PC-9 (cell line): ENCODE data around the gene CPEB3. TPM values are rescaled to one million over a fixed set of nuclear protein-coding genes. Genes with fewer than 3 reads are reported as not detected.
A peak's percentile ranks its signal among the peaks of the same experiment; 100 is the strongest.

Experiments
- BruUV-seq: library from RNA; stranded (reverse); fragments of 400-500 nt; replicated peaks from 2 replicates; lab custom pipeline; 2021; lab: Mats Ljungman, UMichigan
- CTCF ChIA-PET: fragments of 300-600 bp; sonication (Branson Sonifier 250); formaldehyde crosslinking; loops from one replicate; lab custom pipeline; 2022; ENCODE audit warnings: antibody characterized with exemption; lab: Charles Lee
- POLR2A ChIA-PET: fragments of 300-600 bp; sonication (Branson Sonifier 250); formaldehyde crosslinking; loops from one replicate; lab custom pipeline; 2022; ENCODE audit warnings: antibody characterized with exemption; ENCODE audit not compliant: unreplicated experiment; lab: Charles Lee
- DNase-seq, 2 experiments: peaks; one replicate each; pipeline versions ENCODE4 v3.0.0 to v3.0.0-alpha.2; 2015 to 2022; ENCODE audit warnings: mixed read lengths in 1 of 2
- H2AFZ ChIP-seq: fragments of 200-600 bp; sonication (generic); 2 replicates; pipeline ENCODE4 v1.8.1; 2017; ENCODE audit warnings: antibody characterized with exemption
- H3F3A ChIP-seq: fragments of 200-600 bp; sonication (generic); 2 replicates; pipeline ENCODE4 v1.8.1; 2017; ENCODE audit warnings: antibody characterized with exemption, mild to moderate bottlenecking, low read depth; ENCODE audit not compliant: insufficient read depth
- H3K27ac ChIP-seq: fragments of 200-600 bp; sonication (generic); 2 replicates; pipeline ENCODE4 v1.6.1; 2016; ENCODE audit warnings: mixed run types
- H3K27me3 ChIP-seq: fragments of 200-600 bp; sonication (generic); 2 replicates; pipeline ENCODE4 v1.6.1; 2016; ENCODE audit warnings: low read depth, mixed run types; ENCODE audit not compliant: insufficient read depth
- H3K36me3 ChIP-seq: fragments of 200-600 bp; sonication (generic); 2 replicates; pipeline ENCODE4 v1.6.1; 2016; ENCODE audit warnings: low read depth, mixed run types
- H3K4me1 ChIP-seq: fragments of 200-600 bp; sonication (generic); replicated peaks from 2 replicates; pipeline ENCODE4 v1.6.1; 2016; ENCODE audit warnings: mixed run types; ENCODE audit not compliant: insufficient read depth
- H3K4me2 ChIP-seq: fragments of 200-600 bp; sonication (generic); 2 replicates; pipeline ENCODE4 v1.6.1; 2017; ENCODE audit warnings: mixed run types
- H3K4me3 ChIP-seq: fragments of 200-600 bp; sonication (generic); 2 replicates; pipeline ENCODE4 v1.6.1; 2016; ENCODE audit warnings: mixed run types
- H3K79me2 ChIP-seq: fragments of 200-600 bp; sonication (generic); 2 replicates; pipeline ENCODE4 v1.6.1; 2017; ENCODE audit warnings: low read depth, mixed run types
- H3K9me2 ChIP-seq: fragments of 200-600 bp; sonication (generic); 2 replicates; pipeline ENCODE4 v1.8.1; 2017; ENCODE audit warnings: mild to moderate bottlenecking; ENCODE audit not compliant: insufficient read depth
- H3K9me3 ChIP-seq: fragments of 200-600 bp; sonication (generic); 2 replicates; pipeline ENCODE4 v1.8.1; 2016; ENCODE audit warnings: low read depth; ENCODE audit not compliant: insufficient read depth
- H4K20me1 ChIP-seq: fragments of 200-600 bp; sonication (generic); 2 replicates; pipeline ENCODE4 v1.8.1; 2017; ENCODE audit not compliant: insufficient read depth
- CTCF ChIP-seq: fragments of 200-600 bp; sonication (generic); conservative IDR thresholded peaks from 2 replicates; pipeline ENCODE4 v1.6.1; 2017; ENCODE audit warnings: mixed run types, antibody characterized with exemption, mild to moderate bottlenecking, moderate library complexity
- EZH2 ChIP-seq: fragments of 200-600 bp; sonication (generic); IDR thresholded peaks from 2 replicates; pipeline ENCODE4 v1.8.0; 2017; ENCODE audit warnings: antibody characterized with exemption, low read depth
- intact Hi-C: fragments of 100-400 bp; cut with micrococcal nuclease; formaldehyde crosslinking; loops from one replicate; pipeline ENCODE4 v1.10.0; 2022; ENCODE audit not compliant: unreplicated experiment
- total RNA-seq: library from RNA; stranded (reverse); gene quantifications from 2 replicates; pipeline ENCODE4 v1.2.3, GENCODE V29; 2021

The CPEB3 gene
- total RNA-seq, 1 experiment from 2014 or later: 1.4 TPM

GRCh38 chr10:92244796-92245195, 46.1 kb downstream of the CPEB3 start:
- intact Hi-C loops: no loop called here
- DNase-seq: peak in 1 of 2 experiments; percentile 47
- no peak for TF ChIP-seq EZH2
- H3K4me3 ChIP-seq: no peak overlapping the region
- peaks cover 15% of the 10 kb centered on the region for H3F3A ChIP-seq
- no peaks in the 10 kb centered on the region for H3K79me2 ChIP-seq
- H3K36me3 ChIP-seq: no peaks in the 10 kb centered on the region
- H3K4me2 ChIP-seq: no peak overlapping the region
- H2AFZ ChIP-seq: no peak overlapping the region
- POLR2A ChIA-PET: interaction anchor here (1.2 kb wide), 1 partner anchor 33 kb away, joined by 5 read pairs; no protein-coding TSS in a partner anchor
- no peaks in the 10 kb centered on the region for H3K9me2 ChIP-seq
- no TSS peak for BruUV-seq
- H3K27me3 ChIP-seq: no peaks in the 10 kb centered on the region
- H4K20me1 ChIP-seq: no peaks in the 10 kb centered on the region
- CTCF ChIA-PET: no interaction called here
- peaks cover 44% of the 10 kb centered on the region for H3K4me1 ChIP-seq
- H3K27ac ChIP-seq: no peak overlapping the region
- no peaks in the 10 kb centered on the region for H3K9me3 ChIP-seq

GRCh38 chr10:92242910-92243671, 47.8 kb downstream of the CPEB3 start:
- no TSS peak for BruUV-seq
- Histone ChIP-seq H3K4me1 (peaks cover 49% of the 10 kb centered on the region), H3K36me3 (no peaks in the 10 kb centered on the region), H3K9me2 (no peaks in the 10 kb centered on the region), H3K27me3 (no peaks in the 10 kb centered on the region), H3K79me2 (no peaks in the 10 kb centered on the region; the same call in 1 of the 2 replicates), H3K4me3 (peak overlapping the region; percentile 51; the same call in 1 of the 2 replicates), H3F3A (peaks cover 21% of the 10 kb centered on the region), H4K20me1 (no peaks in the 10 kb centered on the region), H3K4me2 (peak overlapping the region; percentile 83), H3K27ac (peak overlapping the region; percentile 66), H2AFZ (peak overlapping the region; percentile 7; the same call in 1 of the 2 replicates), H3K9me3 (no peaks in the 10 kb centered on the region)
- no peak for TF ChIP-seq EZH2
- TF ChIP-seq CTCF: no peak
- ChIA-PET POLR2A (interaction anchor here (0.7 kb wide), 1 partner anchor 301 kb away, joined by 6 read pairs; no protein-coding TSS in a partner anchor), CTCF (interaction anchor here (0.6 kb wide), 1 partner anchor 47 kb away, joined by 4 read pairs; no protein-coding TSS in a partner anchor)
- intact Hi-C loops: loop anchor here (1.0 kb wide), 1 partner anchor 155 kb away; no protein-coding TSS in a partner anchor
- peak; percentile 35 to 85 for DNase-seq

DNA sequence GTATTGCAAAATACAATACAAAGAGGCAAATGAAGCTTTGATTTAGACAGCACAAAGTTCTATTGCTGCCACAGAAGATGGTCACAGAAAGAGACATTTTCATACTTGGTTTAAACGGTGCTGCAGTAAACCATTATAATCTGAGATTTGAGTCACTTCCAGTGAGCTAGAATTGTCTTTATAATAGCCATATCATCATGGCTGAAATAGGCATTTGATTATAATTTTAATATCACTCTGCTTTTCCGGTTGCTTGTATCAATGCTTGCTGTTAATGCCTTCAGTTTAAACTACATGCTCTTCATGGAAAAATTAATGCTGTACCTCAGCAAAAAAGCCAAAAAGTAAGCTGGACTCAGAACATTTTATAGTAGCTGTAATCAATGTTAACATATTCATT, 48.5 kb downstream of the CPEB3 start:
- intact Hi-C loops: loop anchor here (1.0 kb wide), 1 partner anchor 154 kb away; no protein-coding TSS in a partner anchor
- no peak for DNase-seq
- POLR2A ChIA-PET: interaction anchor here (0.6 kb wide), 1 partner anchor 46 kb away, joined by 11 read pairs; no protein-coding TSS in a partner anchor

More for the DNA sequence above, 48.5 kb downstream of the CPEB3 start:
- Histone ChIP-seq H3K79me2 (peaks cover 2% of the 10 kb centered on the region; the same call in 1 of the 2 replicates), H3F3A (peaks cover 24% of the 10 kb centered on the region), H3K36me3 (no peaks in the 10 kb centered on the region), H3K4me3 (peak overlapping the region; percentile 51; the same call in 1 of the 2 replicates), H4K20me1 (no peaks in the 10 kb centered on the region), H3K4me2 (peak overlapping the region; percentile 83), H3K27ac (peak overlapping the region; percentile 66; the same call in 1 of the 2 replicates), H3K9me2 (no peaks in the 10 kb centered on the region), H3K4me1 (peaks cover 56% of the 10 kb centered on the region), H3K27me3 (no peaks in the 10 kb centered on the region), H2AFZ (no peak overlapping the region), H3K9me3 (no peaks in the 10 kb centered on the region)
- no peak for TF ChIP-seq CTCF
- no TSS peak for BruUV-seq
- CTCF ChIA-PET: no interaction called here
